ENCODE data around the gene TDRKH.
"Not testable (repeated sequence)": the region's sequence is repeated elsewhere in the genome, so short reads cannot be mapped to it uniquely, and the experiment has no call there.

Gene TDRKH

DNA sequence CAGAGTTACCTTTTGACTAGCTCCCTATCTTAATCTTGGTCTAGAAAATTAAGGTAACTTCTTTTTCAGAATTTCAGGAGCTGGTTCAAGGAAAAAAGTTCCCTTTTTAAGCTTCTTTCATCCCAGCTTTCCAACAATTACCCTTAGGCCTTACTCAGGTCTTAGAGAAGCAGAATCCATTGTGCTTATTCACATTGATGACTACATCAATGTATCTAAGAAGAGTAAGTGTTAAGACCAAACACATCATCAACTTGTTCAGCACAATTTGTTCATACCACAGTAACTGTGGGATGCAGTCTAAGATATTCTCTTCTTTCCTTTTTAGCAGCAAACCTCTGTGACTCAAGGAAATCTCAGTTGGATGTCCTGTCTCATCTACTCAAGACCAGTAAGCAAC lies 31.1 kb downstream of the TDRKH start:
- no peak for DNase-seq

DNA sequence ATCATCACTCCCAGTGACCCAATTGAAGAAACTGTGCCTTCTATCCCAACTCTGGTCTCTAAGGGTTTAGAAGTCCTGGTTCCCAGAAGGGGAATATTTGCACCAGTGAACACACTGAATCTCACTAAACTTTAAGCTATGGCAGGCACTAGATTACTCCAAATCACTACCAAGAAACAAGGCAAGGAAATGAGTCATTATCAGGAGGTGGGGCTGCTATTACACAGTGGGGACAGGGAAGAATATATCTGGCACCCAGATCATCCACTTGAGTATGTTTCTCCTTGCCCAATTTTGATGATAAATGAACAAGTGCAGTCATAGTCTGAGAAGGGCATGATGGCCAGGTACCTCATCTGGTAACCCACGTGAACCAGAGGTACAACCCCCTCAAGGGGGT lies 34.0 kb downstream of the TDRKH start:
- no peak for DNase-seq

DNA sequence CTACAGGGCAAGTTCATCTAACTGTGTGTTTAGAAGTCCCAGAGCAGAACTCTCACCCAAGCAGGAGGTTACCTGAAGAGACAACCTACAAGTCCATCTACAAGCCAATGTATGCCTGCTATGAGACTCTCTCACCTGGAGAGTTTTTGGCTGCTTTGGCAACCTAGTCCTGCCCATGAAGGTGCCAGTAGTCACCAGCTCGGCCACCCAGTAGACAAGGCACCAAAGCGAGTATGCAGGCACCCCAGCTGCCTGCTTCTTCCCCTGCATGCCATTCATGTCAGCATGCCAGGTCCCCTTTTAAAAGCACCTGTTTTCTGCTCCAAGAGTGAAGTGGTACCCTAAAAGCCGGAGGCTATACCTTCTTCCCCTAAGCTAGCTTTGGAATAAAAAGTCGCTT lies 48.8 kb downstream of the TDRKH start:
- no peak for DNase-seq

DNA sequence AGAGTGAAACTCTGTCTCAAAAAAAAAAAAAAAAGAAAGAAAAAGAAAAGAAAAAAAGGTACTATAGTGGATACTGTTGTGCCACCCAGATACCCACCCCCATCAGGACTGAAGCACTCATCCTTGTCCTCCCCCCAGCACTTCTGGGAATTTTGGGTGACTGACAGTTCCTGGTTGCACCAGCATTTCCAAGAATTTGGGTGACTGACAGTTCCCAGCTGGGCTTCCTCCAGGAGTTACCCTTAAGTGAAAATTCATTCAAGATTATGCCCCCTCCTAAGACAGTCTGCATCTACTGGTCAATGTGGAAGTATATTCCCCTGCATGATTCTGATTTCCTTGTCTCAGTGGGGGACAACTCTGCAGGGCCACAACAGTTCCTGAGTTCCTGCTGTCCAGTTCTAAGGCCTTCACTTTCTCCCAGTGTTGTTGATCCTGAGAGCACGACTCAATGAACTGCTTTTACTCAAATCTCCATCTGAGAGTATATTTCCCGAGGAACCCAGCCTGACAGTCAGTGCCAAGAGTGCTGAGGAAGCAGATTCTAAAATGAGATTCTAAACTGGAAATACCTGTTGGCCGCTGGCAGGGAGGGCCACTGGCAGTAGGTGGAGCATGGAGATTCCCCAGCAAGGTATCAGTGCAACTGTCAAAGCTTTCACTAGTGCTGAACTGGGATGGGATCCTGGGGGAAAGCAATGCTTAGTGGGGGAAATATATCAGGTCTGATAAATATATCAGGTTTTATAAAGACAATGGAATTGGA lies 50.5 kb downstream of the TDRKH start:
- no peak for DNase-seq

DNA sequence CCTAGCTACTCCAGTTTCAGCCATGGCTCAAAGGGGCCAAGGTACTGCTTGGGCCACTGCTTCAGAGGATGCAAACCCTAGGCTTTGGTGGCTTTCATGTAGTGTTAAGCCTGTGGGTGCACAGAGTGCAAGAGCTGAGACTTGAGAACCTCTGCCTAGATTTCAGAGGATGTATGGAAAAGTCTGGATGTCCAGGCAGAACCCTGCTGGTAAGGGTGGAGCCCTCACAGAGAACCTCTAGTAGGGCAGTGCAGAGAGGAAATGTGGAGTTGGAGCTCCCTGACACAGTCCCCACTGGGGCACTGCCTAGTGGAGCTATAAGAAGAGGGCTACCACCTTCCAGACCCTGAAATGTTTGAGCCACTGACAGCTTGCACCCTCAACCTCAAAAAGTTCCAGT lies 52.8 kb downstream of the TDRKH start:
- no peak for DNase-seq

DNA sequence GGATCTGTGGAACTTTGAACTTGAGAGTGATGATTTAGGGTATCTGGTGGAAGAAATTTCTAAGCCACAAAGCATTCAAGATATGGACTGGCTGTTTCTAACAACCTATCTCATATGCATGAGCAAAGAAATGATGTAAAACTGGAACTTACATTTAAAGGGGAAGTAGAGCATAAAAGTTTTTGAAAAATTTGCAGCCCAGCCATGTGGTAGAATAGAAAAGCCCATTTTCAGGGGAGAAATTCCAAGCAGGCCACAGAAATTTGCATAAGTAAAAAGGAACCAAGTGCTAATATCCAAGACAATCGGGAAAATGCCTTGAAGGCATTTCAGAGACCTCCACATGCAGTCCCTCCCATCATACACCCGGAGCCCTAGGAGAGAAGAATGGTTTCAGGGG lies 53.3 kb downstream of the TDRKH start:
- DNase-seq = no peak

DNA sequence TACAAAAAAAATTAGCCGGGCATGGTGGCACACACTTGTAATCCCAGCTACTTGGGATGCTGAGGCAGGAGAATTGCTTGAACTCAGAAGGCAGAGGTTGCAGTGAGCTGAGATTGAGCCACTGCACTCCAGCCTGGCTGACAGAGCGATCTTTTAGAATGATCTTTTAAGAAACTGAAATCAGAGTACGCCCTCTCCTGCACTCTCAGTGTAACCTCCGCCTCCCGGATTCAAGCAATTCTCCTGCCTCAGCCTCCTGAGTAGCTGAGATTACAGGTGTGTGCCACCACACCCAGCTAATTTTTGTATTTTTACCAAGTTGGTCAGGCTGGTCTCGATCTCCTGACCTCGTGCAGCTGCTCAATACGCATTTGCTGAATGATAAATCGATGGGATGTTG lies 56.3 kb downstream of the TDRKH start:
- DNase-seq = not testable (repeated sequence)

DNA sequence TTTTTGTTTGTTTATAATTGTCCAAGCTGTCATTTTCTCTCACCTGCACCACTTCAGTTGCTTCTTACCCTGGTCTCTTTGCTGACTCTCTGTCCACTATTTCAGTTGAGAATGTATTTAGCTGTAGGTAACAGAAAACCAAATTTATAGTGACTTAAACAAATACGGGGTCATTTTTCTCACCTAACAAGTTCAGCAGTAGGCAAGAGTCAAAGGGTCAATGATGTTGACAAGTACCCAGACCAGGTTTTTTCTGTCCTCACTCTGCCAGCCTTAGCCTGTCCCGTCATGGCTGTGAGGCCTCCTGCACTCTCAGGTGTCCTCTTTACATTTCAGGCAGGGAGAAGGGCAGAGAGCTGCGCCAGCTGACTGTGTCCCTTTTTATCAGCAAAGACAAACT lies 57.2 kb downstream of the TDRKH start:
- DNase-seq = no peak

DNA sequence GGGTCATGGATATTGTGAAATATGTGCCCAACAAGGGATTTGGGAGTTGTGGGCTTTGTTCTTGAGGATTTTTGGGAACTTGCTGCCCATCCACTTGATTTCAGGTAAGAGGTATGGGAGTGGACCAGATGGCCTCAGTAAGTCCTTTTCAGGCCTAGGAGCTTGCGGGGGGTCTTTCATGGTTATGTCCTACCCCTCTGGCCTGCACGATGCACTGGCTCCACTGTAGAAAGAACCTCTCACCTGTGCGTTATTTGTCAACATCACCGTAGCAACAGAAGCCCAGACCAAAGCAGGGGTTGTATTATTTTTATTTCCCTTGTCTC lies 60.4 kb downstream of the TDRKH start:
- no peak for DNase-seq

DNA sequence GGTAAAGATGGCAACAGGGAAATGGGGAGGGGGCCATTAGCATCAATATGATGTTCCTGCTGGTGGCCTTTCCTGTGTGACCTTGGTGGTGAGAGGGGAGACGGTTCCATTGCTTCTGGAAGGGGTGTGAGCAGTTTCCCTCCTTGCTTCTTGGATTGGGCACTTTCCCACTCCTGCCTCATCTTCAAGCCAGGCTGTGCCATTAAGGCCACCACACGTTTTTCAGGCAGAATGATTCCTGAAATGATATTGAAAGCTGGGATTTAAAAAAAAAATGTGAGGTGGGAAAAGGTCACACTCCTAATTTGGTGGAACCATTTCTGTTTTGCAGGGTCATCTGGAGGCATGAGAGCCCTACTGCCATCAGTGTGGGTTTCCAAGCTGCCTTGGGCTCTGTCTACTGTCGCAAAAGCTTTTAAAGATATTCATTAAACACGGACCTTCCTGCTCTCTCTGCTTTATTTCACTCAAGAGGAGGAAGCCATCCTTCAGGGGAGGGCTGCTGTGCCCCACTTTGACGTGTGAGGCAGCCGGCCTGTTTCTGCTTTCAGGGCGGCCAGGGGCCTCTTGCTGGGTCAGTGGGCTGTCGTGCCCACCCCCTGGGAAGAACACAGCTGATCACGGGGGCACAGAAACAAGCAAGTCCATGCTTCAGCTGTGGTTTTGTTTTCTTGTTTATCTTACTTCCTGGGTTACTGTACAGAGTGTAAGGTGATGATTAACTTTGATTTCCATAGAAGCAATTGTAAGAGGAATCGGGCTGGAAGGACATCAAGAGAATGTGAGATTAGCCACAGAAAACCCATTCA lies 60.9 kb downstream of the TDRKH start:
- no peak for DNase-seq

DNA sequence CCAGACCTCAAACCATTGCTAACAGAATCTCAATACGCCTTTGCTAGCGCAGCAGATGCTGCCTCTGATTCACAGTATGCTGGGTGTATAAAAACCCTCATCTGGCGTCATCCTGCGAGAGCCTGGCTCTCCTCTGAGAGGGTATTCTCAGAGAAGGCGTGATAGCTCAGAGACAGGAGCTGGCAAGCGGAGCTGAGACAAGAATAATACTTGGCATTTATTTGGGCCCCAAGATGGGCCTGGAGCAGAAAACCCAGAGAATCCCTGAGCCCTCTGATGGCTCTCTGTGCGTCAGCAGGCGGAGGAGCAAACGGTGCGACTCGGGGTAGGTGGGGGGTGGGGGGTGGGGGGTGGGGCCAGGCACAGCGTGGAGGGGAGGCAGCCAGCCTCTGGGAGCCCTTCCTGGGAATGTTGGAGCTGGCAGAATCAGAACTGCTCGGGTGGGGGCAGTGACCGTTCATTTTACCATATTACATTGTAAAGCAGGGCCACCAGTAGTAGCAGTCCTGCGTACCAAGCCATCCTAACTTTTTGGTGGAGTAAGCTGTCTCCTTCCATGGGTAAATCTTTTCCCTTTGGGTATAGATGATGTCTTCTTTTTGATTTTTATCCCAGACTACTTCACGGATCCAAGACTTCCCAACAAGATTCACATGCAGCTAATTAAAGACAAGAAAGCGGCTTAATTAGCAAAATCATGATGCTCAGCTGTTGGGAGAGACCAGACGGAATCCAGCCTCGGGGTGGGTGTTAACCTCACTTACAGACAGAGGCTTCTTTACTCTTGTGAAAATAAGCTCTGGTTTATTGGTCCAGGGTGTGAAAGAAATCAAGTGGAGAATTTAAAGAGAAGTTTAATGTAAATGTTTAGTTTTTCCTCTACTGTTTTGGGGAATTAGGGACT lies 61.9 kb downstream of the TDRKH start:
- no peak for DNase-seq

DNA sequence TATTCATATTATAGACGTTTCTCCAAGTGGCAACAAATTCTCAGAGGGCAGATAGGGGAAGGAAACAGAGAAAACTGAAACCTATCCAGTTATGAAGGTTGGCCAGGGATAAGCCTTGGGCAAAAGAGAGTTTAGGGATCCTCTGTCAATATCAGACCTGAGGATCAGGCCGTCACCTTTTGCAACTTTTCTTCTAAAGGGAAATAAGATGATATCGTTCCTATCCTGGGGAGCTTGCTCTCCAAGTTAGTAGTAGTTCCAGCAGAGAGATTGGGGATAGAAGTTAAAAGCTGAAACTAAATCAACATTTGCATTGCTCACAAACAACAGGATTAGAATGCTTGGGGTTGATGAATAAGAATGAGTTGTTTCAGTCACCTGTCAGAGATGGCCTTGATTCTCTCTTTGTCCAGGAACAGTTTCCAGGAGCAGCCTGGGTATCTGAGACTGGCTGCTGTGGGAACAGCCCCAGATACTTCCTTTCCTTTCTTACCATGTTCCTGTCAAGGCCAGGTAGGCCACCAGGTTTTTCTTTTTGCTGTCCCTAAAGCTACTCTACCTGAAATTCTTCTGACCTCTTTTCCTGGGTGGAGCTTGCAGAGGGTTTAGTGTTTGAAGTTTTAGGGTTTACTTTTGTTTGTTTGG lies 66.5 kb downstream of the TDRKH start:
- no peak for DNase-seq
